GM13976 (cell line): ENCODE data around the gene ZNF77.

ENCODE experiments used
- DNase-seq: peaks from one replicate; pipeline ENCODE4 v3.0.0; 2012; ENCODE audit warnings: low spot score
- CTCF ChIP-seq: IDR thresholded peaks from 2 replicates; pipeline ENCODE4 v1.5.1; 2012; ENCODE audit warnings: borderline replicate concordance, mild to moderate bottlenecking; ENCODE audit not compliant: insufficient read depth; ENCODE audit errors: extremely low read depth, missing control alignments, control extremely low read depth
- in situ Hi-C: fragments of 300-500 bp; cut with MboI; formaldehyde crosslinking; loops from one replicate; pipeline ENCODE4 v1.12.0; 2022; ENCODE audit warnings: low sequenced_read_pairs, mixed read lengths, inconsistent platforms; ENCODE audit not compliant: unreplicated experiment

ZNF77 gene

GRCh38 chr19:2986951-2987524, 42.3 kb upstream of the ZNF77 start:
- TF ChIP-seq CTCF, result no peak
- DNase-seq, result peak; percentile 34
- in situ Hi-C loops, result no loop called here

- DNase-seq, result no peak
- no peak for TF ChIP-seq CTCF
- in situ Hi-C loops, result no loop called here
Observed at GRCh38 chr19:2984215-2984528, 39.4 kb upstream of the ZNF77 start.

- in situ Hi-C loops, result no loop called here
- TF ChIP-seq CTCF, result no peak
- DNase-seq, result peak; percentile 54
Observed at GRCh38 chr19:2983351-2984214, 38.8 kb upstream of the ZNF77 start.

- DNase-seq, result peak; percentile 30
- TF ChIP-seq CTCF, result no peak
- in situ Hi-C loops, result no loop called here
Observed at GRCh38 chr19:2982983-2983350, 38.2 kb upstream of the ZNF77 start.

GRCh38 chr19:2982561-2982960, 37.8 kb upstream of the ZNF77 start:
- no peak for TF ChIP-seq CTCF
- peak; percentile 35 for DNase-seq
- in situ Hi-C loops, result no loop called here

GRCh38 chr19:2981898-2982297, 37.1 kb upstream of the ZNF77 start:
- DNase-seq, result no peak
- TF ChIP-seq CTCF, result no peak
- in situ Hi-C loops, result no loop called here
